ENCODE measurements around the gene ZSWIM6.

DNA sequence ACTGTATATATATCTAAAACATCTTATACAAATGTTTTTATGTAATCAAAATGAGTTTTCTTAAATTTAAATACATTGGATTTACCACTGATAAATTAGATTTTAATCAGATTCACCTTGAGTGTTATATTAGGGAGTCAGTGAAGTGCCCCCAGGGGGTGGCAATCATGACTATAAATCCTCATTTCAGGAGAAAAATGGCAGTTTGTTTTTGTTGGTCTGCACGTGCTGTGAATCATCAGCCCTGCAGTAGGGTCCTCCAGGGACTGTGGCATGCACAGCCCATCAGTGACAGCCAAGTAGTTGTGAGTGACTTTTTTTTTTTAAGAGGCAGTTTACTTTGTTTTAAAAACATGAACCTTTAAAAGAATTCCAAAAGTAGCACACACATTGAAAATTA is 65.2 kb downstream of the ZSWIM6 start:
- TF ChIP-seq, protein P1, sequence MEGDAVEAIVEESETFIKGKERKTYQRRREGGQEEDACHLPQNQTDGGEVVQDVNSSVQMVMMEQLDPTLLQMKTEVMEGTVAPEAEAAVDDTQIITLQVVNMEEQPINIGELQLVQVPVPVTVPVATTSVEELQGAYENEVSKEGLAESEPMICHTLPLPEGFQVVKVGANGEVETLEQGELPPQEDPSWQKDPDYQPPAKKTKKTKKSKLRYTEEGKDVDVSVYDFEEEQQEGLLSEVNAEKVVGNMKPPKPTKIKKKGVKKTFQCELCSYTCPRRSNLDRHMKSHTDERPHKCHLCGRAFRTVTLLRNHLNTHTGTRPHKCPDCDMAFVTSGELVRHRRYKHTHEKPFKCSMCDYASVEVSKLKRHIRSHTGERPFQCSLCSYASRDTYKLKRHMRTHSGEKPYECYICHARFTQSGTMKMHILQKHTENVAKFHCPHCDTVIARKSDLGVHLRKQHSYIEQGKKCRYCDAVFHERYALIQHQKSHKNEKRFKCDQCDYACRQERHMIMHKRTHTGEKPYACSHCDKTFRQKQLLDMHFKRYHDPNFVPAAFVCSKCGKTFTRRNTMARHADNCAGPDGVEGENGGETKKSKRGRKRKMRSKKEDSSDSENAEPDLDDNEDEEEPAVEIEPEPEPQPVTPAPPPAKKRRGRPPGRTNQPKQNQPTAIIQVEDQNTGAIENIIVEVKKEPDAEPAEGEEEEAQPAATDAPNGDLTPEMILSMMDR (conservative IDR thresholded peaks at IDR 0.05): no peak
- TF ChIP-seq EZH2 (IDR thresholded peaks at IDR 0.05; ENCODE audit: low read depth): no peak
